Skin of body (tissue), 2 donors: ENCODE measurements around the gene PLEKHF1. TPM values are rescaled to one million over a fixed set of nuclear protein-coding genes. Genes with fewer than 3 reads are reported as not detected.

ENCODE experiments used
- DNase-seq: peaks from one replicate; lab custom pipeline; 2025; lab: John Stamatoyannopoulos, UW
- total RNA-seq: library from RNA; depleted of rRNA; stranded (reverse); fragments of >200 nt; gene quantifications from one replicate; pipeline ENCODE4 v1.2.3, GENCODE V29; 2014

PLEKHF1 gene
- total RNA-seq, 1 donor from 2014 or later = 10.7 TPM

DNA sequence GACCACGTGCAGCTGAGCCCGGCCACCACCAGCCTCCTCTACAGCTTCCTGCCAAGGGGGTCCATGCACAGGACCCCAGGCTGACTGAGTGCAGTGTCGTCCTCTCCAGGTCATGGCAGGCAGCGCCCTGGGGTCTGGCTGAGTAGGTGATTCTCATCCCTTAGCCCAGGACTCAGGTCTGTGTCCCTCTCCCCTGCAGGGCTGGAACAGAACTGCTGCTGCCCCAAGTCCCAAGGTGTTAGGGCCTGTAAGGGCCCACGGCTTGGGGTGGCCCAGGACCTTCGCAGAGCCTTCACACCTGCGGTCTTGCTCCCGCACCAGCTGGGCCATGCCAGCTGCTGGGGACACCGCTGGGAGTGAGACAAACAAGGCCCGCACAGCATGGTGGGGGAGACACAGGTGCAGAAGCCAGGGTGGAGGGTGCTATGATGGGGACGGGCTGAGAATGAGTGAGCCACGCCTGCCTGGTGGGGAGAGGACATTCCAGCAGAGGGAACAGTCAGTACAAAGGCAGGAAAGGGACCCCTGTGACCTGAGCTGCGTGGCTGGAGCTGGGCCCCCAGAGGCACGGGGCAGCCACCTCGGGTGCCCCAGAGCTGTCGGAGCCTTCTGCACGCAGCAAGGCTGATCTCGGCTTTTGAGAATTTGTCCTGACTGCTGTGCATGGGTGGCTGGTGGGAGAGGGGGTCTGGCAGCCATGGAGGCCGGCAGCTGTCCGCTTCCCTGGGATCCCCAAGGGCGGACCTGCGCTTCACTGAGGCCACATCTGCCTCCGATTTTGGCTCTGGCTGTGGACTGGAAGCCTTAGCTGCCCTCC, 11.9 kb downstream of the PLEKHF1 start:
- no peak for DNase-seq

GRCh38 chr19:29678484-29679106, 13.3 kb downstream of the PLEKHF1 start:
- DNase-seq = no peak

- DNase-seq = no peak
Observed at GRCh38 chr19:29679598-29680210, 14.4 kb downstream of the PLEKHF1 start.

DNA sequence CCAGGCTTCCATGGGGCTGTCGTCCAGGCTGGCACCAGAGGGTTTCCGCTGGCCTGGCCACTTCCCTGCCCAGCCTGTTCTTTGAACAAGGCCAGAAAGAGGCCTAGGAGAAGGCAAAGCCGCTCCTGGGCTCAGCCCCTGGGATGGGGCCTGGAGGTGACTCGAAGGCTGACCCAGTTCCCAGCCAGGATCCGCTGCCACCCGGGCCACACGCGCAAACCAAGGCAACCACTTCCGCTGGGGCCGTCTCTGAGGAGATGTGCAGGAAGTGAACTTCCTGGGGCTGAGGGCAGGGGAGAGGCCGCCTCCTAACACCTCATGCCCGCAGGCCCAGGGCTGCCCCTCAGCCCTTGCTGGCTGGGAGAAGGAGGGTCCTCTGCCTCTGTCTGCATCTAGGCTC, 15.2 kb downstream of the PLEKHF1 start:
- DNase-seq = no peak

DNA sequence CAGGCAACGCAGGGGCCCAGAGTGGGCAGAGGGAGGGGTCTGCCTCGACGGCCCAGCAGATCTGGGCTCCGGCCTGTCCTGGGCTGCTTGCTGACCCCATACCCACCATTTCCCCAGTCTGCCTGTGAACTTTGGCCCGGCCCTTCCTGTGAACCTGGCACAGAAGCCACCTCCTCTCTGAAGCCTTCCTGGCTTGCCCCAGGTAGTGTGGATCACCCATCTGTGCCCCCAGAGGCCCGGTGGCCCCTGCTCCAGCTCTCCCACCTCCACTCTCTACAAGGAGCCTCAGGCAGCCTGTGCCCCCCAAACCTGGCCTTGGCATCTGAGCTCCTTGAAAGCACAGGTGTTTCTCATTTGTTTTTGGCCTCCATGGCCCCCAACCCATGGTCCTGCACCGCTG, 15.7 kb downstream of the PLEKHF1 start:
- no peak for DNase-seq

GRCh38 chr19:29681422-29682235, 16.4 kb downstream of the PLEKHF1 start:
- DNase-seq = no peak

- no peak for DNase-seq
Observed at GRCh38 chr19:29682236-29682895, 17.1 kb downstream of the PLEKHF1 start.

DNA sequence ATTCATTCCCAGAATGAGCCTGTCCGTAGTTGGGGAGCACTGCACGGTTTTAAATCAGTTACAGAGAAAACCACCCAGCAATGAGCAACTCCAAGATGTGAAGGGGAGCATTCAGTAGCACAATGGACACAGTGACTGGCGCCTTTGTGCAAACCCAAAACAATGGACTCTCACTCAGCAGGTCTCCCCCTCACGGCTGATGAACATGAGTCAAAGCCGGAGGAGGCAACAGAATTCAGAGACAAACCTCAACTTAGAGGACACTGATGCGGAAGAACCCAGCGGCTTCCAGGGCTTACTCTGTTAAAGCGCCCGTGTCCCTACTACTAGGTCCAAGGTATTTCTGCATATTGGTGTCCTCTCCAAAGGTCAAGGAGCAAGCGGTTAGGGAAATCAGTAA, 17.7 kb downstream of the PLEKHF1 start:
- no peak for DNase-seq

GRCh38 chr19:29685326-29685725, 20.1 kb downstream of the PLEKHF1 start:
- no peak for DNase-seq

GRCh38 chr19:29686285-29686805, 21.1 kb downstream of the PLEKHF1 start:
- DNase-seq = no peak

DNA sequence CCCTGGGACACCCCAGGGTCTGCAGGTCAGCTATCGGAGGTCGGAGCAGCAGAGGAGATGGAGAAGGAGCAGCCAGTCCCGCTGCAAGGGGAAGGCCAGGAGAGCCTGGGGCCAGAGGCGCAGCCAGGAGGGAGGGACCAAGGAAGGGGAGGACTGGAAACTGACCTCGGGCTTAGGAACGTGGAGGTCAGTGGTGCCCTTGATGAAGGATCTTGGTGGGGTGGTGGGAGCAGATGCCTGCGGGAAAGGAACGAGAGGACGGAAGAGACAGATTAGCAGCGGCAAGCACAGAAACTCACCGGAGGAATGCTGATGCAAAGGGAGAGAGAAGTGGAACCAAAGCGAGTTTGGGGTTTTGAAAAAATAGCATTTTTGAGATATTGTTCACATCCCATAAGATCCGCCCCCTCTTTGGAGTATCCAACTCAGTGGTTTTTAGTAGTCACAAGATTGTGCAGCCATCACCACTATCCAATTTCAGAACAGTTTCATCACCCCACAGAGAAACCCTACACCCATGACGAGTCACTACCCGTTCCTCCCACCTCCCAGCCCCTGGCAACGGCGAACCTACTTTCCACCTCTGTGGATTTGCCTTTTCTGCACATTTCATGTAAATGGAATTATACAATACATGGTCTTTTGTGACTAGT, 22.1 kb downstream of the PLEKHF1 start:
- no peak for DNase-seq

DNA sequence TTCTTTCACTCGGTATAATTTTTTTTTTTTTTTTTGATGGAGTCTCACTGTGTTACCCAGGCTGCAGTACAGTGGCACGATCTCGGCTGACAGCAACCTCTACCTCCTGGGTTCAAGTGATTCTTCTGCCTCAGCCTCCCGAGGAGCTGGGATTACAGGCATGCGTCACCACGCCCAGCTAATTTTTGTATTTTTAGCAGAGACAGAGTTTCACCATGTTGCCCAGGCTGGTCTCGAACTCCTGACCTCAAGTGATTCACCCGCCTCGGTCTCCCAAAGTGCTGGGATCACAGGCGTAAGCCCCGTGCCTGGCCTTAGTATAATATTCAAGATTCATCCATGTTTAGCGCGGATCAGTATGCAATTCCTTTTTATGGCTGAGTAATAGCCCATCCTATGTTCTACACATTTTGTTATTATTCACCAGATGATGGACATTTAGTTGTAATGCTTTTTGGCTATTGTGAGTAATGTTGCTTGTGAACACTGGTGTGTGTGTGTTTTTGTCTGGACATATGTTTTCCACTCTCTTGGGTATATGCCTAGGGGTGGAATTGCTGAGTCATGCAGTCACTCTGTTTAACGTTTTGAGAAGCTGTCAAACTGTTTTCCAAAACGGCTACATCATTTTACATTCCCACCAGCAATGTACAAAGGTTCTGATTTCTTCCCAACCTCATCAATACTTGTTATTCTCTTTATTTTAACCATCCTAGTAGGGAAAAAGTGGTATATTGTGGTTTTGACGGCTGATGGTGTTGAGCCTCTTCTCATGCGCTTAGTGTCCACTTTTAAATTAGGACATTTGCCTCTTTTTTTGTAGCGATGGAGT, 22.9 kb downstream of the PLEKHF1 start:
- DNase-seq = no peak

DNA sequence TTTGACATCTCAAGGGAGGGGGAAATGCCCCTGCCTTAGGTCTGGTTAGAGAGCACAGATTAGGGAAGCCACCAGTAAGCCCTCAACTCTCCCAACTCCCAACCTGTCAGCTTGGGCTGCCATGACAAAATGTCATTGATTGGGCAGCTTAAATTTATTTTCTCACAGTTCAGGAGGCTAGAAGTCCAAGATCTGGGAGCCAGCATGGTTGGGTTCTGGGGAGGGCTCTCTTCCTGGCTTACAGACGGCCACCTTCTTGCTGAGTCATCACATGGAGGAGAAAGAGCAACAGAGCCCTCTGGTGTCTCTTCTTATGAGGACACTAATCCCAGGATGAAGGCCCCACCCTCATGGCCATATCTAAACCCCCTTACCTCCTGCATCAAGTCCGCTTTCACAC, 25.6 kb downstream of the PLEKHF1 start:
- no peak for DNase-seq

DNA sequence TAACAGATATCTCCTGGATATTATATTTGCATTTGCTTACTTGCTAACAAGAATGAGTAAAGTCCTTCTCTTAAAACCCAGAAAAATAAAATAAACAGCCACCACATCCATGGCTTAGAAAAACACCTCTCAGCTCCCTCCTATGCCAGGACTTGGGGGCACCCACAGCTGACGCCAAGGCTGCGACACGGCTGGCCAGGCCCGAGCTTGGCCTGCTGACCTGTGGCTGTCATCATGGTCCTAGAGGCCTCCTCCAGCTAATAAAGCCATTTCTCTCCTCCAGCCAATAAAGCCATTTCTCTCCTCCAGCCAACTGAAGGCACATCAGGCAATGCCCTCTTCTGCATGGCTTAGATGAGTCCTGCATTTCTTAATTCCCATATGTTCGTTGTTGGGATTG, 28.9 kb downstream of the PLEKHF1 start:
- no peak for DNase-seq

DNA sequence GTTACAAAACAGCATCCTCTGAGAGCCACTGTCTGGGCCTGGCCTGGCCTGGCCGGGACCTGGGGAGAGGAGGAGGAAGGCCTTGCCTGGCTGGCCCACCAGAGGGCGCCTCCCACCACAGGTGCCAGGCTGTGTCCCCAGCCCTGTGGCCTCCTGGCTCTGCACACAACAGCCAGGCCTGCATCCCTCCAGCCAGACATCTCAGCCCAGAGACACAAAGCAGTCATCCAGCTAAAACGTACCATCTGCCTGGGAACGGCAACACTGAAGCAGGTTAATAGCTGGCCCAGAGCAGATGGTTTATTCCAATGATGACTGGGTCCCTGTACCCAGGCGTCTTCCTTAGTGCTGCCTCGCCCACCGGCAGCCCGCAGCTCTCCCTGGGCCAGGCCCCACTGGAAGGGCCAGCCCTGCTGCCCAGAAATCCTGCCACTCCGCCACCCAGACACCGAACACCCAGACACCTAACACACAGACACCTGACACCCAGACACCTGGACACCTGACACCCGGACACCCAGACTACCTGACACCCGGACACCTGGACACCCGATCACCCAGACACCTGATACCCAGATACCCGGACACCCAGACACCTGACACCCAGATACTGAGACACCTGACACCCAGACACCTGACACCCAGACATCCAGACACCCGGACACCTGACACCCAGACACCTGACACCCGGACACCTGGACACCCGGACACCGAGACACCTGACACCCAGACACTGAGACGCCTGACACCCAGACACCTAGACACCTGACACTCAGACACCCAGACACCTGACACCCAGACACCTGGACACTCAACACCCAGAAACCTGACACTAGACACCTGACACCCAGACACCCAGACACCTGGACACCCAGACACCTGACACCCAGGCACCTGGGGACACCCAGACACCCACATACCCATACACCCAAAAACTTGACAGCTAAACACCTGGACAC, 29.7 kb downstream of the PLEKHF1 start:
- DNase-seq = peak; percentile 29

GRCh38 chr19:29695765-29696564, 30.7 kb downstream of the PLEKHF1 start:
- DNase-seq = no peak

GRCh38 chr19:29696565-29696846, 31.2 kb downstream of the PLEKHF1 start:
- DNase-seq = no peak
